ENCODE data around the gene RDX. TPM values are rescaled to one million over a fixed set of nuclear protein-coding genes. Genes with fewer than 3 reads are reported as not detected.
A peak's percentile ranks its signal among the peaks of the same experiment; 100 is the strongest.

The RDX gene
- total and polyA plus RNA-seq, 2 of the 13 experiments (the other 11 are each of a cell fraction or from before 2014, with no cell fraction given), result 20.7 to 63.1 TPM

DNA sequence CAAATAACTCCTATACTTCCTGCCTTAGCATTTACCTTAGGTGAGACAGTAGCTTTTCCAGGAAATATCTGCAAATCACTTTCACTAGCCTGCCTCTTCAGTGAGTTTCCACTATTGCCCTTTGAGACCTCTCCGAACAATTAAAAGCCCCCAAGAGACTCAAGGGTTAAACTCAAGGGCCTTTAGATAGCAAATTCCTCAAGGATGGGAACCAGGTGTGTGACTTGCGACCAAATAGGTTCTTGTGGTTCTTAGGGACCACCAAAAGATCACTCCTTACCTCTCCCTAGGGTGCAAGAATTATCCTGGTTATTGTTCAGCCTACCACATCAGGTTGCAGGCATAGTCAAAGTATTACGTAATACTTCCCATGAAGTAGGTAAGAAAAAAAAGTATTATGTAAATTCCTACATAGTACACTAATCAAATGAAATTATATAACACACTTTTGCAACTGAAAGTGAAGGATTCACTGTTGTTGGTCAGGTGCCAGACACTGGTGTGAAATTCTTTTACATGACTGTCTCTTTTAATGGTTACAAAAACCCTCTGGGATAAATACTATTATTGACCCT, 1.4 kb upstream of the RDX start:
- peak overlapping the region; percentile 58; the same call in 1 of the 2 replicates for H3K9ac ChIP-seq (ENCODE audit: insufficient read depth, low read depth, low read length)
- intact Hi-C loops (cut with micrococcal nuclease; ENCODE audit: unreplicated experiment) (loop anchor here (2.0 to 5.0 kb wide), 5 partner anchors 59 to 206 kb away; partner anchors contain the start of gene ZC3H12C), in situ Hi-C loops (cut with HindIII; ENCODE audit: extremely low pct_ligation_motif_present, low pct_unique_long_range_greater_than_20kb) (no loop called here)
- ChIA-PET CTCF (ENCODE audit: low intra/inter-chr PET ratio, low total read pairs) (no interaction called here), POLR2A (no interaction called here)
- peaks cover 29% of the 10 kb centered on the region for H3K79me2 ChIP-seq (ENCODE audit: insufficient read depth, low read length)
- DNase-seq (ENCODE audit: low spot score), result no peak
- H2AFZ ChIP-seq (ENCODE audit: low read length), result no peak overlapping the region
- peak; percentile 96 for TF ChIP-seq CEBPB (IDR thresholded peaks at IDR 0.05; ENCODE audit: borderline replicate concordance, low read depth, low read length)
- TF ChIP-seq, protein P1, sequence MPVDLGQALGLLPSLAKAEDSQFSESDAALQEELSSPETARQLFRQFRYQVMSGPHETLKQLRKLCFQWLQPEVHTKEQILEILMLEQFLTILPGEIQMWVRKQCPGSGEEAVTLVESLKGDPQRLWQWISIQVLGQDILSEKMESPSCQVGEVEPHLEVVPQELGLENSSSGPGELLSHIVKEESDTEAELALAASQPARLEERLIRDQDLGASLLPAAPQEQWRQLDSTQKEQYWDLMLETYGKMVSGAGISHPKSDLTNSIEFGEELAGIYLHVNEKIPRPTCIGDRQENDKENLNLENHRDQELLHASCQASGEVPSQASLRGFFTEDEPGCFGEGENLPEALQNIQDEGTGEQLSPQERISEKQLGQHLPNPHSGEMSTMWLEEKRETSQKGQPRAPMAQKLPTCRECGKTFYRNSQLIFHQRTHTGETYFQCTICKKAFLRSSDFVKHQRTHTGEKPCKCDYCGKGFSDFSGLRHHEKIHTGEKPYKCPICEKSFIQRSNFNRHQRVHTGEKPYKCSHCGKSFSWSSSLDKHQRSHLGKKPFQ (CRISPR knock-in tag; IDR thresholded peaks at IDR 0.05; ENCODE audit: insufficient replicate concordance), result no peak
- TF ChIP-seq, protein P2, sequence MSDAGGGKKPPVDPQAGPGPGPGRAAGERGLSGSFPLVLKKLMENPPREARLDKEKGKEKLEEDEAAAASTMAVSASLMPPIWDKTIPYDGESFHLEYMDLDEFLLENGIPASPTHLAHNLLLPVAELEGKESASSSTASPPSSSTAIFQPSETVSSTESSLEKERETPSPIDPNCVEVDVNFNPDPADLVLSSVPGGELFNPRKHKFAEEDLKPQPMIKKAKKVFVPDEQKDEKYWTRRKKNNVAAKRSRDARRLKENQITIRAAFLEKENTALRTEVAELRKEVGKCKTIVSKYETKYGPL (CRISPR knock-in tag; IDR thresholded peaks at IDR 0.05), result peak; percentile 80
- TF ChIP-seq, protein P3, sequence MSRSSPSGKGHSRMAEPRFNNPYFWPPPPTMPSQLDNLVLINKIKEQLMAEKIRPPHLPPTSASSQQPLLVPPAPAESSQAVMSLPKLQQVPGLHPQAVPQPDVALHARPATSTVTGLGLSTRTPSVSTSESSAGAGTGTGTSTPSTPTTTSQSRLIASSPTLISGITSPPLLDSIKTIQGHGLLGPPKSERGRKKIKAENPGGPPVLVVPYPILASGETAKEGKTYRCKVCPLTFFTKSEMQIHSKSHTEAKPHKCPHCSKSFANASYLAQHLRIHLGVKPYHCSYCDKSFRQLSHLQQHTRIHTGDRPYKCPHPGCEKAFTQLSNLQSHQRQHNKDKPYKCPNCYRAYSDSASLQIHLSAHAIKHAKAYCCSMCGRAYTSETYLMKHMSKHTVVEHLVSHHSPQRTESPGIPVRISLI (CRISPR knock-in tag; IDR thresholded peaks at IDR 0.05; ENCODE audit: borderline replicate concordance), result peak; percentile 15; the same call in 1 of the 2 replicates
- peak; percentile 43 for TF ChIP-seq ATF7 (IDR thresholded peaks at IDR 0.05)
- TF ChIP-seq ATF7 (CRISPR knock-in tag; IDR thresholded peaks at IDR 0.05), result no peak
- TF ChIP-seq, protein P4, sequence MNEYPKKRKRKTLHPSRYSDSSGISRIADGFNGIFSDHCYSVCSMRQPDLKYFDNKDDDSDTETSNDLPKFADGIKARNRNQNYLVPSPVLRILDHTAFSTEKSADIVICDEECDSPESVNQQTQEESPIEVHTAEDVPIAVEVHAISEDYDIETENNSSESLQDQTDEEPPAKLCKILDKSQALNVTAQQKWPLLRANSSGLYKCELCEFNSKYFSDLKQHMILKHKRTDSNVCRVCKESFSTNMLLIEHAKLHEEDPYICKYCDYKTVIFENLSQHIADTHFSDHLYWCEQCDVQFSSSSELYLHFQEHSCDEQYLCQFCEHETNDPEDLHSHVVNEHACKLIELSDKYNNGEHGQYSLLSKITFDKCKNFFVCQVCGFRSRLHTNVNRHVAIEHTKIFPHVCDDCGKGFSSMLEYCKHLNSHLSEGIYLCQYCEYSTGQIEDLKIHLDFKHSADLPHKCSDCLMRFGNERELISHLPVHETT (CRISPR knock-in tag; conservative IDR thresholded peaks at IDR 0.05), result no peak
- peak; percentile 22; the same call in 1 of the 2 replicates for TF ChIP-seq SMC3 (IDR thresholded peaks at IDR 0.05; ENCODE audit: low read length)
- TF ChIP-seq SAP130 (CRISPR knock-in tag; IDR thresholded peaks at IDR 0.05; ENCODE audit: low read depth), result peak; percentile 31
- peak; percentile 79 for TF ChIP-seq CEBPG (CRISPR knock-in tag; IDR thresholded peaks at IDR 0.05)
- peak; percentile 66 for TF ChIP-seq ZNF652 (CRISPR knock-in tag; IDR thresholded peaks at IDR 0.05; ENCODE audit: borderline replicate concordance, low read depth)
- TF ChIP-seq, protein P5, sequence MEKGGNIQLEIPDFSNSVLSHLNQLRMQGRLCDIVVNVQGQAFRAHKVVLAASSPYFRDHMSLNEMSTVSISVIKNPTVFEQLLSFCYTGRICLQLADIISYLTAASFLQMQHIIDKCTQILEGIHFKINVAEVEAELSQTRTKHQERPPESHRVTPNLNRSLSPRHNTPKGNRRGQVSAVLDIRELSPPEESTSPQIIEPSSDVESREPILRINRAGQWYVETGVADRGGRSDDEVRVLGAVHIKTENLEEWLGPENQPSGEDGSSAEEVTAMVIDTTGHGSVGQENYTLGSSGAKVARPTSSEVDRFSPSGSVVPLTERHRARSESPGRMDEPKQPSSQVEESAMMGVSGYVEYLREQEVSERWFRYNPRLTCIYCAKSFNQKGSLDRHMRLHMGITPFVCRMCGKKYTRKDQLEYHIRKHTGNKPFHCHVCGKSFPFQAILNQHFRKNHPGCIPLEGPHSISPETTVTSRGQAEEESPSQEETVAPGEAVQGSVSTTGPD (CRISPR knock-in tag; IDR thresholded peaks at IDR 0.05), result no peak
- peak; percentile 19; the same call in 1 of the 2 replicates for TF ChIP-seq BCL6 (CRISPR knock-in tag; IDR thresholded peaks at IDR 0.05)
- H3K4me2 ChIP-seq (ENCODE audit: low read depth, low read length), result peak overlapping the region; percentile 83
- H3K27me3 ChIP-seq (ENCODE audit: control insufficient read depth in 1 of 2, insufficient read depth in 2 of 2, low read length in 2 of 2), result no peaks in the 10 kb centered on the region
- H3K27ac ChIP-seq (ENCODE audit: extremely low read length, insufficient read depth, low read length), result peak overlapping the region; percentile 2
- 0% methylated on average over 3 of the region's 3 CpGs for WGBS (ENCODE audit: low lambda C conversion rate)
- peaks cover 17% of the 10 kb centered on the region for H4K20me1 ChIP-seq (ENCODE audit: insufficient read depth, low read length)
- H3K4me1 ChIP-seq (ENCODE audit: insufficient read depth, low read length), result peaks cover 51% of the 10 kb centered on the region
- H3K4me3 ChIP-seq (replicated peaks in 1 of 3; ENCODE audit: insufficient read depth in 1 of 3, low read depth in 2 of 3, low read length in 3 of 3), result peak overlapping the region; percentile 79 to 92 (median 91); a peak in 5 of 6 replicates
- no peaks in the 10 kb centered on the region for H3K9me3 ChIP-seq (ENCODE audit: low read length)
- ATAC-seq, result no peak
- FAIRE-seq, result no peak
- BruUV-seq (replicated peaks), result no TSS peak
- no peaks in the 10 kb centered on the region for H3K36me3 ChIP-seq (replicated peaks in 1 of 2; ENCODE audit: control insufficient read depth in 1 of 2, insufficient read depth in 2 of 2, low read length in 2 of 2)

Measured in HepG2 (cell line).